Esophagus squamous epithelium (tissue), 5 donors: ENCODE measurements around the gene OSGEPL1. TPM values are rescaled to one million over a fixed set of nuclear protein-coding genes. Genes with fewer than 3 reads are reported as not detected.
"Not testable (repeated sequence)": the region's sequence is repeated elsewhere in the genome, so short reads cannot be mapped to it uniquely, and the experiment has no call there.

Experiments
- DNase-seq: peaks from one replicate; lab custom pipeline; 2025; lab: John Stamatoyannopoulos, UW
- H3K27ac ChIP-seq, 4 donors: fragments of 200-600 bp; sonication (generic); one replicate each; pipeline ENCODE4 v1.5.1; 2016 to 2019; ENCODE audit warnings: mild to moderate bottlenecking in 1 of 4
- H3K27me3 ChIP-seq, 4 donors: fragments of 200-600 bp; sonication (generic); 1 replicate in 3 of 4; 2 replicates in 1 of 4; pipeline versions ENCODE4 v1.5.1 to v1.6.0; 2017 to 2021; ENCODE audit warnings: antibody characterized with exemption in 1 of 4
- H3K36me3 ChIP-seq, 3 donors: fragments of 200-600 bp; sonication (generic); one replicate each; pipeline ENCODE4 v1.5.1; 2016 to 2019
- H3K4me1 ChIP-seq, 3 donors: fragments of 200-600 bp; sonication (generic); one replicate each; pipeline ENCODE4 v1.5.1; 2017 to 2019
- H3K4me3 ChIP-seq, 4 donors: fragments of 200-600 bp; sonication (generic); 1 replicate in 3 of 4; 2 replicates in 1 of 4; pipeline ENCODE4 v1.5.1; 2016 to 2019; ENCODE audit warnings: mild to moderate bottlenecking in 2 of 4, moderate library complexity in 1 of 4
- H3K9me3 ChIP-seq, 3 donors: fragments of 200-600 bp; sonication (generic); one replicate each; pipeline ENCODE4 v1.5.1; 2016 to 2019
- CTCF ChIP-seq, 6 experiments: fragments of 450-650 bp in 4 of 6; fragments of 200-600 bp in 2 of 6; sonication (generic) in 2 of 6; IDR thresholded peaks; one replicate each; pipeline ENCODE4 v1.5.1; 2016 to 2019; ENCODE audit warnings: antibody characterized with exemption in 6 of 6, mild to moderate bottlenecking in 4 of 6, moderate library complexity in 4 of 6
- POLR2A ChIP-seq, 4 donors: fragments of 450-650 bp; IDR thresholded peaks; one replicate each; pipeline ENCODE4 v1.6.1; 2017; ENCODE audit warnings: antibody characterized with exemption in 4 of 4, mild to moderate bottlenecking in 4 of 4, moderate library complexity in 3 of 4
- WGBS, 2 donors: methylation state at CpG; one replicate each; pipeline ENCODE4 v1.1.5; 2018; 5-methylcytosine and 5-hydroxymethylcytosine counted together
- intact Hi-C: fragments of 100-400 bp; cut with DNase I; formaldehyde crosslinking; loops from one replicate; pipeline ENCODE4 v1.15.0; 2022
- total RNA-seq, 4 donors: library from RNA; depleted of rRNA; stranded (reverse); fragments of >200 nt; gene quantifications; one replicate each; pipeline ENCODE4 v1.1.0, GENCODE V29; 2016
- donor health status: DM: yes; HTN: yes; CAD: no.

Gene OSGEPL1
- total RNA-seq, 4 donors from 2014 or later = 2.8 to 8.7 (median 5.0) TPM

- Histone ChIP-seq H3K4me1 (no peaks in the 10 kb centered on the region), H3K36me3 (no peaks in the 10 kb centered on the region), H3K4me3 (no peak overlapping the region), H3K27me3 (no peaks in the 10 kb centered on the region), H3K9me3 (no peaks in the 10 kb centered on the region), H3K27ac (no peak overlapping the region)
- WGBS, 2 donors = 79 to 87% methylated on average over 4 of the region's 4 CpGs
- intact Hi-C loops = no loop called here
- TF ChIP-seq CTCF (IDR thresholded peaks at IDR 0.05) = no peak
- TF ChIP-seq POLR2A (IDR thresholded peaks at IDR 0.05) = no peak
- DNase-seq = no peak
Observed at GRCh38 chr2:189719571-189719970, 43.0 kb downstream of the OSGEPL1 start.

- 85 to 89% methylated on average over 1 of the region's 1 CpG for WGBS, 2 donors
- H3K4me1 ChIP-seq, H3K27me3 ChIP-seq, DNase-seq, intact Hi-C loops, H3K27ac ChIP-seq, H3K4me3 ChIP-seq, H3K36me3 ChIP-seq, H3K9me3 ChIP-seq: not testable (repeated sequence)
Observed at GRCh38 chr2:189717593-189717992, 45.0 kb downstream of the OSGEPL1 start.

- WGBS, 2 donors = 85 to 87% methylated on average over 5 of the region's 5 CpGs
- Histone ChIP-seq H3K9me3 (no peaks in the 10 kb centered on the region), H3K4me1 (no peaks in the 10 kb centered on the region), H3K36me3 (peaks cover 0 to 29% (median 0%) of the 10 kb centered on the region in 3 donors), H3K4me3 (no peak overlapping the region), H3K27me3 (no peaks in the 10 kb centered on the region), H3K27ac (no peak overlapping the region)
- DNase-seq = no peak
- intact Hi-C loops = no loop called here
- TF ChIP-seq POLR2A (IDR thresholded peaks at IDR 0.05) = no peak
- no peak for TF ChIP-seq CTCF (IDR thresholded peaks at IDR 0.05)
Observed at GRCh38 chr2:189709501-189710221, 52.9 kb downstream of the OSGEPL1 start.

DNA sequence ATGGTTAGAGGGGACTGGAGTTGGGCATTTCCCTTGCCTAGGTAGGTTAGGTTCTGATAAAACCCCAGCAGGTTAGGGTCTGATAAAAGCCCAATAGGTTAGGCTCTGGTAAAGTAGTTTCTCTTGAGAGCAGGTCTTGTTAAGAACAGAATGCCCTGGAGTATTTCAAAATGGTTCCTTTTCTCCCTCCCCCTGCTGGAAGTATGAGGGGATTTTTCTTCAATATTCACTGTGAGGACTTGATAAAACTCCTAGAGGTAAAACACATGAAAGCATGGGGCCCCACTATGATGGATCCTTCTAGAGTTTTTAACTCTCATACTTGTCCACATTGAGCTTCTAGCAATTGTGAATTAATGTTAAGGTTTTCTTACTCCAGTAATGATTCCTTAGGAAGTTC, 60.5 kb downstream of the OSGEPL1 start:
- TF ChIP-seq CTCF (IDR thresholded peaks at IDR 0.05) (no peak), POLR2A (IDR thresholded peaks at IDR 0.05) (no peak)
- no peak for DNase-seq
- intact Hi-C loops = no loop called here
- no peak overlapping the region for H3K27ac ChIP-seq
- H3K4me1 ChIP-seq = no peaks in the 10 kb centered on the region
- peaks cover 0 to 14% (median 0%) of the 10 kb centered on the region in 3 donors for H3K36me3 ChIP-seq
- no peaks in the 10 kb centered on the region for H3K9me3 ChIP-seq
- H3K4me3 ChIP-seq = no peak overlapping the region
- no peaks in the 10 kb centered on the region for H3K27me3 ChIP-seq

- no peak for DNase-seq
- Histone ChIP-seq H3K4me1 (no peaks in the 10 kb centered on the region), H3K36me3 (peaks cover 0 to 8% (median 0%) of the 10 kb centered on the region in 3 donors), H3K4me3 (no peak overlapping the region), H3K27me3 (no peaks in the 10 kb centered on the region), H3K9me3 (no peaks in the 10 kb centered on the region), H3K27ac (no peak overlapping the region)
- WGBS, 2 donors = 45 to 50% methylated on average over 2 of the region's 2 CpGs
- TF ChIP-seq CTCF (IDR thresholded peaks at IDR 0.05) (no peak), POLR2A (IDR thresholded peaks at IDR 0.05) (no peak)
- intact Hi-C loops = no loop called here
Observed at GRCh38 chr2:189700681-189701080, 61.9 kb downstream of the OSGEPL1 start.
